ENCODE measurements around the gene PKNOX2.

PKNOX2 gene

GRCh38 chr11:125447721-125448120, 283.2 kb downstream of the PKNOX2 start:
- TF ChIP-seq CTCF (IDR thresholded peaks at IDR 0.05; ENCODE audit: insufficient read depth, missing control alignments) = no peak
- FAIRE-seq = no peak
- DNase-seq (ENCODE audit: insufficient read length, low spot score) = no peak

- TF ChIP-seq CTCF (IDR thresholded peaks at IDR 0.05; ENCODE audit: insufficient read depth, missing control alignments) = no peak
- no peak for FAIRE-seq
- no peak for DNase-seq (ENCODE audit: insufficient read length, low spot score)
These were observed 283.6 kb downstream of the PKNOX2 start for GRCh38 chr11:125448136-125448535.

GRCh38 chr11:125449565-125449964, 285.0 kb downstream of the PKNOX2 start:
- no peak for TF ChIP-seq CTCF (IDR thresholded peaks at IDR 0.05; ENCODE audit: insufficient read depth, missing control alignments)
- FAIRE-seq (no peak), DNase-seq (ENCODE audit: insufficient read length, low spot score) (no peak)

- DNase-seq (ENCODE audit: insufficient read length, low spot score) (no peak), FAIRE-seq (no peak)
- no peak for TF ChIP-seq CTCF (IDR thresholded peaks at IDR 0.05; ENCODE audit: insufficient read depth, missing control alignments)
These were observed 287.0 kb downstream of the PKNOX2 start for GRCh38 chr11:125451400-125452124.

GRCh38 chr11:125452125-125452470, 287.5 kb downstream of the PKNOX2 start:
- TF ChIP-seq CTCF (IDR thresholded peaks at IDR 0.05; ENCODE audit: insufficient read depth, missing control alignments) = no peak
- DNase-seq (ENCODE audit: insufficient read length, low spot score) (no peak), FAIRE-seq (no peak)

GRCh38 chr11:125454047-125454446, 289.5 kb downstream of the PKNOX2 start:
- FAIRE-seq = no peak
- no peak for TF ChIP-seq CTCF (IDR thresholded peaks at IDR 0.05; ENCODE audit: insufficient read depth, missing control alignments)
- no peak for DNase-seq (ENCODE audit: insufficient read length, low spot score)

- DNase-seq (ENCODE audit: insufficient read length, low spot score) (no peak), FAIRE-seq (no peak)
- no peak for TF ChIP-seq CTCF (IDR thresholded peaks at IDR 0.05; ENCODE audit: insufficient read depth, missing control alignments)
These were observed 291.3 kb downstream of the PKNOX2 start for GRCh38 chr11:125455851-125456250.

Data from D721Med (cell line).